Right lobe of liver (tissue), 4 donors: ENCODE results near the gene EML4.

ENCODE experiments used
- CTCF ChIP-seq, 4 donors: fragments of 200-600 bp in 3 of 4; fragments of 450-650 bp in 1 of 4; IDR thresholded peaks; one replicate each; pipeline versions ENCODE4 v1.5.1 to v1.8.0; 2016 to 2022; ENCODE audit warnings: antibody characterized with exemption in 4 of 4, mild to moderate bottlenecking in 2 of 4
- POLR2A ChIP-seq: fragments of 450-650 bp; IDR thresholded peaks from one replicate; pipeline ENCODE4 v1.6.1; 2017; ENCODE audit warnings: antibody characterized with exemption, mild to moderate bottlenecking
- donor health status: DM: no; HTN: no; CAD: no.
- donor health status: DM: no; HTN: no; CAD: no.
- donor health status: DM: no; HTN: yes; CAD: no.

GRCh38 chr2:42246562-42246961 is 77.4 kb downstream of the EML4 start:
- TF ChIP-seq CTCF (IDR thresholded peaks at IDR 0.05) = no peak
- TF ChIP-seq POLR2A = no peak
